GM23338 (cell line): ENCODE results near the gene DROSHA. TPM values are rescaled to one million over a fixed set of nuclear protein-coding genes. Genes with fewer than 3 reads are reported as not detected.

Source experiments
- ATAC-seq: fragments of 200-7000 bp; cut with Tn5 transposase; 3 replicates; pipeline ENCODE4 v1.9.1; 2020
- DNase-seq: peaks from one replicate; pipeline ENCODE4 v3.0.0-alpha.2; 2015; ENCODE audit warnings: low spot score
- H2AFZ ChIP-seq: fragments of 200-600 bp; sonication (generic); 2 replicates; pipeline ENCODE4 v1.8.0; 2016; ENCODE audit warnings: antibody characterized with exemption, mild to moderate bottlenecking, moderate library complexity
- H3F3A ChIP-seq: fragments of 200-600 bp; sonication (generic); replicated peaks from 2 replicates; pipeline ENCODE4 v1.8.0; 2017; ENCODE audit warnings: antibody characterized with exemption, mixed run types, low read depth
- H3K27ac ChIP-seq: fragments of 200-600 bp; sonication (generic); 2 replicates; pipeline ENCODE4 v1.6.1; 2016; ENCODE audit warnings: low read depth
- H3K27me3 ChIP-seq: fragments of 200-600 bp; sonication (generic); 2 replicates; pipeline ENCODE4 v1.8.0; 2016; ENCODE audit warnings: mild to moderate bottlenecking, mixed run types, moderate library complexity; ENCODE audit not compliant: insufficient read depth
- H3K36me3 ChIP-seq: fragments of 200-600 bp; sonication (generic); 2 replicates; pipeline ENCODE4 v1.8.0; 2016; ENCODE audit warnings: mild to moderate bottlenecking; ENCODE audit not compliant: insufficient read depth
- H3K4me1 ChIP-seq: fragments of 200-600 bp; sonication (generic); 2 replicates; pipeline ENCODE4 v1.8.0; 2016; ENCODE audit warnings: mild to moderate bottlenecking, moderate library complexity; ENCODE audit not compliant: insufficient read depth
- H3K4me2 ChIP-seq: fragments of 200-600 bp; sonication (generic); 2 replicates; pipeline ENCODE4 v1.7.1; 2017; ENCODE audit warnings: mixed run types
- H3K4me3 ChIP-seq: fragments of 200-600 bp; sonication (generic); 2 replicates; pipeline ENCODE4 v1.6.1; 2016; ENCODE audit warnings: mixed run types
- H3K79me2 ChIP-seq: fragments of 200-600 bp; sonication (generic); replicated peaks from 2 replicates; pipeline ENCODE4 v1.8.0; 2017; ENCODE audit warnings: mild to moderate bottlenecking; ENCODE audit not compliant: insufficient read depth
- H3K9me2 ChIP-seq: fragments of 200-600 bp; sonication (generic); 2 replicates; pipeline ENCODE4 v1.8.0; 2017; ENCODE audit not compliant: insufficient read depth
- H4K20me1 ChIP-seq: fragments of 200-600 bp; sonication (generic); replicated peaks from 2 replicates; pipeline ENCODE4 v1.8.0; 2017; ENCODE audit warnings: mild to moderate bottlenecking; ENCODE audit not compliant: insufficient read depth
- H3K27ac Mint-ChIP-seq: 2 replicates; pipeline ENCODE4 v1.8.0; 2020; ENCODE audit warnings: inconsistent platforms, mild to moderate bottlenecking, moderate library complexity, mixed read lengths
- H3K27me3 Mint-ChIP-seq: 3 replicates; pipeline ENCODE4 v1.8.0; 2022; ENCODE audit warnings: low read depth, mild to moderate bottlenecking, moderate library complexity, mixed read lengths, inconsistent platforms; ENCODE audit not compliant: insufficient read depth, poor library complexity
- H3K36me3 Mint-ChIP-seq: 3 replicates; pipeline ENCODE4 v1.8.0; 2021; ENCODE audit warnings: low read depth, mild to moderate bottlenecking, inconsistent platforms, moderate library complexity, mixed read lengths
- H3K4me1 Mint-ChIP-seq: 3 replicates; pipeline ENCODE4 v1.8.0; 2020; ENCODE audit warnings: mild to moderate bottlenecking, inconsistent platforms, mixed read lengths
- H3K4me3 Mint-ChIP-seq: 3 replicates; pipeline ENCODE4 v1.8.0; 2021; ENCODE audit warnings: moderate library complexity, mild to moderate bottlenecking, inconsistent platforms, mixed read lengths
- H3K9me3 Mint-ChIP-seq: 3 replicates; pipeline ENCODE4 v1.8.0; 2020; ENCODE audit warnings: moderate library complexity, mild to moderate bottlenecking, inconsistent platforms, mixed read lengths
- CREB1 ChIP-seq: fragments of 250-450 bp; sonication (Bioruptor Pico); IDR thresholded peaks from 2 replicates; pipeline ENCODE4 v1.5.0; 2020; ENCODE audit warnings: low read depth, mild to moderate bottlenecking, moderate library complexity
- EZH2 ChIP-seq: fragments of 200-600 bp; sonication (generic); IDR thresholded peaks from one replicate; pipeline ENCODE4 v1.8.0; 2017; ENCODE audit warnings: antibody characterized with exemption, mild to moderate bottlenecking, low read depth; ENCODE audit not compliant: unreplicated experiment
- JUNB ChIP-seq: IDR thresholded peaks from one replicate; pipeline ENCODE4 v1.6.1; 2016; ENCODE audit warnings: antibody characterized with exemption; ENCODE audit not compliant: unreplicated experiment
- NANOG ChIP-seq: IDR thresholded peaks from 2 replicates; pipeline ENCODE4 v1.6.1; 2016; ENCODE audit warnings: antibody characterized with exemption, borderline replicate concordance
- polyA plus RNA-seq: library from polyadenylated mRNA; unstranded; fragments of >200 nt; fragmentation: Nextera tagmentation; extraction: Ambion mirVana; gene quantifications from 2 replicates; pipeline ENCODE4 v1.2.1, GENCODE V29; 2016
- total RNA-seq: library from RNA; depleted of rRNA; stranded (reverse); fragments of >200 nt; shearing (Covaris generic); gene quantifications from 2 replicates; pipeline ENCODE4 v1.2.3, GENCODE V29; 2014
- TF ChIP-seq, protein P1 (sequence below): IDR thresholded peaks from 2 replicates; pipeline ENCODE4 v1.6.1; 2016; ENCODE audit warnings: antibody characterized with exemption
- TF ChIP-seq, protein P2 (sequence below): IDR thresholded peaks from one replicate; pipeline ENCODE4 v1.6.1; 2018; ENCODE audit warnings: antibody characterized with exemption; ENCODE audit not compliant: unreplicated experiment
- TF ChIP-seq, protein P3 (sequence below), 2 experiments: fragments of 200-600 bp in 1 of 2; sonication (generic) in 1 of 2; conservative IDR thresholded peaks; 2 replicates each; pipeline versions ENCODE4 v1.5.1 to v1.6.1; 2016 to 2017; ENCODE audit warnings: antibody characterized with exemption in 2 of 2, low read depth in 2 of 2, mild to moderate bottlenecking in 2 of 2, moderate library complexity in 1 of 2

DROSHA gene
- total and polyA plus RNA-seq, 2 experiments from 2014 or later = 70.6 to 87.8 TPM

DNA sequence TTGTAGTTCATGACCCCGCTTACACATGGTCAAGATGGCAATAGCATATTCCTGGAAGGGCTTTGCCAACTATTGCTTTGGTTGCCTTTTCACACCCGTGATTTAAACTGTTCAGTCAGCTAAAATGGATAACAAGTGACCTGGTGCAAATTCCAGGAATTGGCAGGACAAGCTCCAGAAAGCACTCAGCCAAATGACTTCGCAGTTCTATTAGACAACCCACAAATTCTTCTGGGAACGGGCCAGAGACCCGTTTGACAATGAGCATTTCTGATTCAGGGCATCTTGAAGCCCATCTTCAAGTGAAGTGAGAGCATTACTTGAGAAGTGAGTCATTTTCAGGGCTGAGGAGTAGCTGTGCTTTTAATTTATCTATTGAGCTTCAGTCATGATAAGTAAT lies 165.0 kb downstream of the DROSHA start (continued):
- TF ChIP-seq, protein P1, sequence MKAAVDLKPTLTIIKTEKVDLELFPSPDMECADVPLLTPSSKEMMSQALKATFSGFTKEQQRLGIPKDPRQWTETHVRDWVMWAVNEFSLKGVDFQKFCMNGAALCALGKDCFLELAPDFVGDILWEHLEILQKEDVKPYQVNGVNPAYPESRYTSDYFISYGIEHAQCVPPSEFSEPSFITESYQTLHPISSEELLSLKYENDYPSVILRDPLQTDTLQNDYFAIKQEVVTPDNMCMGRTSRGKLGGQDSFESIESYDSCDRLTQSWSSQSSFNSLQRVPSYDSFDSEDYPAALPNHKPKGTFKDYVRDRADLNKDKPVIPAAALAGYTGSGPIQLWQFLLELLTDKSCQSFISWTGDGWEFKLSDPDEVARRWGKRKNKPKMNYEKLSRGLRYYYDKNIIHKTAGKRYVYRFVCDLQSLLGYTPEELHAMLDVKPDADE = no peak
- no peak for TF ChIP-seq NANOG
- TF ChIP-seq, protein P2, sequence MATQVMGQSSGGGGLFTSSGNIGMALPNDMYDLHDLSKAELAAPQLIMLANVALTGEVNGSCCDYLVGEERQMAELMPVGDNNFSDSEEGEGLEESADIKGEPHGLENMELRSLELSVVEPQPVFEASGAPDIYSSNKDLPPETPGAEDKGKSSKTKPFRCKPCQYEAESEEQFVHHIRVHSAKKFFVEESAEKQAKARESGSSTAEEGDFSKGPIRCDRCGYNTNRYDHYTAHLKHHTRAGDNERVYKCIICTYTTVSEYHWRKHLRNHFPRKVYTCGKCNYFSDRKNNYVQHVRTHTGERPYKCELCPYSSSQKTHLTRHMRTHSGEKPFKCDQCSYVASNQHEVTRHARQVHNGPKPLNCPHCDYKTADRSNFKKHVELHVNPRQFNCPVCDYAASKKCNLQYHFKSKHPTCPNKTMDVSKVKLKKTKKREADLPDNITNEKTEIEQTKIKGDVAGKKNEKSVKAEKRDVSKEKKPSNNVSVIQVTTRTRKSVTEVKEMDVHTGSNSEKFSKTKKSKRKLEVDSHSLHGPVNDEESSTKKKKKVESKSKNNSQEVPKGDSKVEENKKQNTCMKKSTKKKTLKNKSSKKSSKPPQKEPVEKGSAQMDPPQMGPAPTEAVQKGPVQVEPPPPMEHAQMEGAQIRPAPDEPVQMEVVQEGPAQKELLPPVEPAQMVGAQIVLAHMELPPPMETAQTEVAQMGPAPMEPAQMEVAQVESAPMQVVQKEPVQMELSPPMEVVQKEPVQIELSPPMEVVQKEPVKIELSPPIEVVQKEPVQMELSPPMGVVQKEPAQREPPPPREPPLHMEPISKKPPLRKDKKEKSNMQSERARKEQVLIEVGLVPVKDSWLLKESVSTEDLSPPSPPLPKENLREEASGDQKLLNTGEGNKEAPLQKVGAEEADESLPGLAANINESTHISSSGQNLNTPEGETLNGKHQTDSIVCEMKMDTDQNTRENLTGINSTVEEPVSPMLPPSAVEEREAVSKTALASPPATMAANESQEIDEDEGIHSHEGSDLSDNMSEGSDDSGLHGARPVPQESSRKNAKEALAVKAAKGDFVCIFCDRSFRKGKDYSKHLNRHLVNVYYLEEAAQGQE = no peak

DNA sequence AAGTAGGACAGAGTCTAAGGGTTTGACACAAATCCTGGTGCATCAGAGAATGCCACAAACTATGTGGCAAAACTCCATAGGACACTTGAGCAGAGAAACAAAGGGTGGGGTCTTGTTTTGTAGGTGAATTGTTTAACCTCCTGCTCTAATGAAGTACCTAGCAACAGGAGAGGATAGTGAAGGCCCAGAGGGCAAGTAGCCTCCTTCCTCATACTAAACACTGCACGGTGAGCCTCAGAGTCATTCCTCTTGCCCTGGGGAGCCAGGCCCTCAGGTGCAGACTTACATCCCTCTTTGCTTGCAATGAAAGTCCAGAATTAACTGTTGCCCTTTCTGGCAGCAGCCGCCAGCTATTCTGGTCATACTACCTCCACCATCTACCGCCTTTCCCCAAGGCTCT lies 166.1 kb downstream of the DROSHA start:
- no peaks in the 10 kb centered on the region for H3K27me3 ChIP-seq
- H3K27me3 Mint-ChIP-seq = no peaks in the 10 kb centered on the region
- peaks cover 13% of the 10 kb centered on the region for H3K4me1 ChIP-seq
- no peaks in the 10 kb centered on the region for H4K20me1 ChIP-seq
- H3K9me2 ChIP-seq = peaks cover 14% of the 10 kb centered on the region
- no peak overlapping the region for H3K27ac ChIP-seq
- no peak for TF ChIP-seq CREB1
- no peaks in the 10 kb centered on the region for H3F3A ChIP-seq
- H3K4me2 ChIP-seq = no peak overlapping the region
- DNase-seq (no peak), ATAC-seq (no peak)
- no peak overlapping the region for H3K4me3 ChIP-seq
- no peak overlapping the region for H2AFZ ChIP-seq
- peaks cover 2% of the 10 kb centered on the region; the same call in 1 of the 3 replicates for H3K9me3 Mint-ChIP-seq
- H3K27ac Mint-ChIP-seq = no peak overlapping the region
- peaks cover 18% of the 10 kb centered on the region for H3K4me1 Mint-ChIP-seq
- H3K36me3 ChIP-seq = no peaks in the 10 kb centered on the region
- H3K36me3 Mint-ChIP-seq = peaks cover 3% of the 10 kb centered on the region; the same call in 1 of the 3 replicates
- no peak overlapping the region for H3K4me3 Mint-ChIP-seq
- H3K79me2 ChIP-seq = no peaks in the 10 kb centered on the region

DNA sequence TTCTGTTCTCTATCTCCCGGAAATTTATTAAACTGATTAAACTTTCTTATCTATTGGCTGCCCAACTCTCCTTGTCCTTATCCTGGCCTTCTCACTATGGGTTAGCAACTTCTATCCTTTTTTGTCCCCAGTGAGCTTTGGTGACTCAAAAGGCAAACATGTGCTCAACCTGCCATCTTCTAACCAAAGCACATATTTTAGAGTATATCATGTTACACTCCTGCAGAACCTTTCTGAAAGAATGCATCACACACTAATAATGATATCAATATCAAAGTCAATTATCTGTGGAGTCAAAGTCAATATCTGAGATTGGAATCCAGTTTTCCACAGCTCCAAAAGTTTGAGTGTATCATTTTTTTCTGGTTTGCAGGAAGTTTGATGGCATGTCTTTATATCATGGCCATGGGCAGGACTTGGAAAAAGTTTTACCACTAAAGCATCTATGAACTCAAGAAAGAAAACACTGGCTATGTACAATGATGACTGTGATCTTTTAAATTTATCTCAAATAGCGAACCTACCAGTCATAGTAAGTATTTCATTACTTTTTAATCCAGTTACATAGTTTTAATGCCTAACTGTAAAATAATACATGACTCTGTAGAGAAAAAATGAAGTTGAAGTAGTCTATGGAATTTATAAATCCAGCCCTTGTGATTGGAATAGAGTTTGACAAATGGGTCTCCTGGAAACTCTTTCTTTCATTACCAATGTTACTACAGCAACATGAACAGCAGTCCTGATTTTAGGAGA lies 166.8 kb downstream of the DROSHA start:
- peaks cover 2% of the 10 kb centered on the region; the same call in 1 of the 3 replicates for H3K9me3 Mint-ChIP-seq
- DNase-seq = no peak
- no peak overlapping the region for H3K27ac ChIP-seq

More for the DNA sequence above, 166.8 kb downstream of the DROSHA start:
- no peaks in the 10 kb centered on the region for H3K79me2 ChIP-seq
- H3K27ac Mint-ChIP-seq = no peak overlapping the region
- H4K20me1 ChIP-seq = no peaks in the 10 kb centered on the region
- no peak overlapping the region for H3K4me3 ChIP-seq
- H3K36me3 ChIP-seq = no peaks in the 10 kb centered on the region
- no peak overlapping the region for H2AFZ ChIP-seq
- H3K4me1 Mint-ChIP-seq = peaks cover 18% of the 10 kb centered on the region
- no peaks in the 10 kb centered on the region for H3K27me3 ChIP-seq
- H3K4me3 Mint-ChIP-seq = no peak overlapping the region
- H3K4me1 ChIP-seq = peaks cover 13% of the 10 kb centered on the region
- H3K9me2 ChIP-seq = peaks cover 14% of the 10 kb centered on the region
- H3F3A ChIP-seq = no peaks in the 10 kb centered on the region
- peaks cover 3% of the 10 kb centered on the region; the same call in 1 of the 3 replicates for H3K36me3 Mint-ChIP-seq
- ATAC-seq = no peak
- no peak for TF ChIP-seq EZH2
- no peak for TF ChIP-seq CREB1
- TF ChIP-seq, protein P3, sequence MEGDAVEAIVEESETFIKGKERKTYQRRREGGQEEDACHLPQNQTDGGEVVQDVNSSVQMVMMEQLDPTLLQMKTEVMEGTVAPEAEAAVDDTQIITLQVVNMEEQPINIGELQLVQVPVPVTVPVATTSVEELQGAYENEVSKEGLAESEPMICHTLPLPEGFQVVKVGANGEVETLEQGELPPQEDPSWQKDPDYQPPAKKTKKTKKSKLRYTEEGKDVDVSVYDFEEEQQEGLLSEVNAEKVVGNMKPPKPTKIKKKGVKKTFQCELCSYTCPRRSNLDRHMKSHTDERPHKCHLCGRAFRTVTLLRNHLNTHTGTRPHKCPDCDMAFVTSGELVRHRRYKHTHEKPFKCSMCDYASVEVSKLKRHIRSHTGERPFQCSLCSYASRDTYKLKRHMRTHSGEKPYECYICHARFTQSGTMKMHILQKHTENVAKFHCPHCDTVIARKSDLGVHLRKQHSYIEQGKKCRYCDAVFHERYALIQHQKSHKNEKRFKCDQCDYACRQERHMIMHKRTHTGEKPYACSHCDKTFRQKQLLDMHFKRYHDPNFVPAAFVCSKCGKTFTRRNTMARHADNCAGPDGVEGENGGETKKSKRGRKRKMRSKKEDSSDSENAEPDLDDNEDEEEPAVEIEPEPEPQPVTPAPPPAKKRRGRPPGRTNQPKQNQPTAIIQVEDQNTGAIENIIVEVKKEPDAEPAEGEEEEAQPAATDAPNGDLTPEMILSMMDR (conservative IDR thresholded peaks at IDR 0.05; ENCODE audit: low read depth in 2 of 2) = no peak
- TF ChIP-seq JUNB = no peak
- TF ChIP-seq, protein P1 = no peak
- H3K4me2 ChIP-seq = no peak overlapping the region
- H3K27me3 Mint-ChIP-seq = no peaks in the 10 kb centered on the region
